Kidney epithelial cell (primary cell): ENCODE measurements around the gene CDC37. TPM values are rescaled to one million over a fixed set of nuclear protein-coding genes. Genes with fewer than 3 reads are reported as not detected.

Source experiments
- DNase-seq: peaks from one replicate; pipeline ENCODE4 v3.0.0-alpha.2; 2010; ENCODE audit warnings: low read depth
- H3K27me3 ChIP-seq: 2 replicates; pipeline ENCODE4 v1.6.0; 2011; ENCODE audit warnings: low read length; ENCODE audit not compliant: control insufficient read depth, insufficient read depth
- H3K36me3 ChIP-seq: 2 replicates; pipeline ENCODE4 v1.5.1; 2011; ENCODE audit warnings: low read length; ENCODE audit not compliant: control insufficient read depth, insufficient read depth
- H3K4me3 ChIP-seq: 2 replicates; pipeline ENCODE4 v1.5.1; 2011; ENCODE audit warnings: low read depth, mild to moderate bottlenecking, control low read depth, low read length
- CTCF ChIP-seq: IDR thresholded peaks from 2 replicates; pipeline ENCODE4 v1.5.1; 2011; ENCODE audit warnings: mild to moderate bottlenecking, moderate library complexity, low read length, control low read depth, inconsistent platforms; ENCODE audit not compliant: insufficient read depth, poor library complexity, severe bottlenecking
- total RNA-seq: library from RNA; depleted of rRNA; stranded (reverse); fragments of >200 nt; gene quantifications from 2 replicates; pipeline ENCODE4 v1.2.3, GENCODE V29; 2015

The CDC37 gene
- total RNA-seq, 1 donor from 2014 or later = 327 TPM

GRCh38 chr19:10430505-10431253 is 27.3 kb upstream of the CDC37 start:
- no peak for TF ChIP-seq CTCF
- no peak for DNase-seq
- H3K36me3 ChIP-seq = no peaks in the 10 kb centered on the region
- H3K27me3 ChIP-seq = peaks cover 15% of the 10 kb centered on the region
- H3K4me3 ChIP-seq = peak overlapping the region; percentile 31

- DNase-seq = no peak
- TF ChIP-seq CTCF = no peak
- Histone ChIP-seq H3K27me3 (peaks cover 30% of the 10 kb centered on the region), H3K4me3 (no peak overlapping the region), H3K36me3 (no peaks in the 10 kb centered on the region)
Observed at GRCh38 chr19:10428996-10429381, 25.6 kb upstream of the CDC37 start.

GRCh38 chr19:10427169-10427568 is 23.8 kb upstream of the CDC37 start:
- DNase-seq = no peak
- Histone ChIP-seq H3K36me3 (no peaks in the 10 kb centered on the region), H3K4me3 (no peak overlapping the region), H3K27me3 (peaks cover 38% of the 10 kb centered on the region)
- TF ChIP-seq CTCF = no peak

- Histone ChIP-seq H3K36me3 (no peaks in the 10 kb centered on the region), H3K27me3 (peaks cover 54% of the 10 kb centered on the region), H3K4me3 (no peak overlapping the region)
- DNase-seq = no peak
- TF ChIP-seq CTCF = peak; percentile 94
Observed at GRCh38 chr19:10424011-10424637, 20.8 kb upstream of the CDC37 start.

- DNase-seq = no peak
- no peak overlapping the region for H3K4me3 ChIP-seq
- H3K27me3 ChIP-seq = peaks cover 67% of the 10 kb centered on the region
- H3K36me3 ChIP-seq = no peaks in the 10 kb centered on the region
- no peak for TF ChIP-seq CTCF
Observed at GRCh38 chr19:10422846-10423245, 19.5 kb upstream of the CDC37 start.

GRCh38 chr19:10422046-10422461 is 18.7 kb upstream of the CDC37 start:
- no peak for TF ChIP-seq CTCF
- Histone ChIP-seq H3K27me3 (peaks cover 74% of the 10 kb centered on the region), H3K36me3 (no peaks in the 10 kb centered on the region), H3K4me3 (no peak overlapping the region)
- no peak for DNase-seq
